ENCODE measurements around the gene RHBDF2.
"Not testable (repeated sequence)": the region's sequence is repeated elsewhere in the genome, so short reads cannot be mapped to it uniquely, and the experiment has no call there.

DNA sequence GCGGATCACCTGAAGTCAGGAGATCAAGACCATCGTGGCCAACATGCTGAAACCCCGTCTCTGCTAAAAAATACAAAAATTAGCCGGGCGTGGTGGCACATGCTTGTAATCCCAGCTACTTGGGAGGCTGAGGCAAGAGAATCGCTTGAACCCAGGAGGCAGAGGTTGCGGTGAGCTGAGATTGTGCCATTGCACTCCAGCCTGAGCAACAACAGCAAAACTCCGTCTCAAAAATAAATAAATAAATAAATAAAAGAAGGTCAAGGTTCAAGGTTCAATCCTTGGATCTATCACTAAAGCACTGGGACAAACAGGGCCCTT is 24.2 kb upstream of the RHBDF2 start:
- not testable (repeated sequence) for TF ChIP-seq TARDBP (IDR thresholded peaks at IDR 0.05); NFRKB (IDR thresholded peaks at IDR 0.05); SP1 (IDR thresholded peaks at IDR 0.05); LEF1 (IDR thresholded peaks at IDR 0.05; ENCODE audit: borderline replicate concordance); BHLHE40 (IDR thresholded peaks at IDR 0.05; ENCODE audit: borderline replicate concordance); HDGF (IDR thresholded peaks at IDR 0.05; ENCODE audit: borderline replicate concordance); FOXK2 (IDR thresholded peaks at IDR 0.05)
- TF ChIP-seq, protein P1, sequence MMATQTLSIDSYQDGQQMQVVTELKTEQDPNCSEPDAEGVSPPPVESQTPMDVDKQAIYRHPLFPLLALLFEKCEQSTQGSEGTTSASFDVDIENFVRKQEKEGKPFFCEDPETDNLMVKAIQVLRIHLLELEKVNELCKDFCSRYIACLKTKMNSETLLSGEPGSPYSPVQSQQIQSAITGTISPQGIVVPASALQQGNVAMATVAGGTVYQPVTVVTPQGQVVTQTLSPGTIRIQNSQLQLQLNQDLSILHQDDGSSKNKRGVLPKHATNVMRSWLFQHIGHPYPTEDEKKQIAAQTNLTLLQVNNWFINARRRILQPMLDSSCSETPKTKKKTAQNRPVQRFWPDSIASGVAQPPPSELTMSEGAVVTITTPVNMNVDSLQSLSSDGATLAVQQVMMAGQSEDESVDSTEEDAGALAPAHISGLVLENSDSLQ (IDR thresholded peaks at IDR 0.05): not testable (repeated sequence)
